Prostate gland (tissue), 2 donors: ENCODE data around the gene NPY2R.

ENCODE experiments used
- CTCF ChIP-seq, 4 experiments: fragments of 200-600 bp in 2 of 4; fragments of 450-650 bp in 2 of 4; sonication (generic) in 2 of 4; IDR thresholded peaks; 1 replicate in 3 of 4; 2 replicates in 1 of 4; pipeline ENCODE4 v1.5.1; 2016 to 2019; ENCODE audit warnings: antibody characterized with exemption in 4 of 4, mild to moderate bottlenecking in 2 of 4, moderate library complexity in 2 of 4
- POLR2A ChIP-seq: fragments of 450-650 bp; IDR thresholded peaks from one replicate; pipeline ENCODE4 v1.6.1; 2016; ENCODE audit warnings: antibody characterized with exemption, mild to moderate bottlenecking
- POLR2AphosphoS5 ChIP-seq: sonication (generic); formaldehyde crosslinking; IDR thresholded peaks from one replicate; pipeline ENCODE4 v1.6.1; 2017; ENCODE audit warnings: antibody characterized with exemption

GRCh38 chr4:155208258-155209054, at the start of gene NPY2R:
- no peak for TF ChIP-seq POLR2AphosphoS5
- no peak for TF ChIP-seq POLR2A
- no peak for TF ChIP-seq CTCF (IDR thresholded peaks at IDR 0.05)
